Liver (tissue), 9 donors: ENCODE results near the gene CACNG4. TPM values are rescaled to one million over a fixed set of nuclear protein-coding genes. Genes with fewer than 3 reads are reported as not detected.

ENCODE experiments used
- DNase-seq: peaks from one replicate; pipeline ENCODE4 v3.0.0-alpha.2; 2017; ENCODE audit warnings: low spot score
- H3K27ac ChIP-seq, 2 donors: one replicate each; pipeline ENCODE4 v1.7.0; 2013; ENCODE audit warnings: inconsistent platforms in 2 of 2, low read length in 2 of 2, control low read depth in 1 of 2, low read depth in 1 of 2, mild to moderate bottlenecking in 1 of 2
- H3K27me3 ChIP-seq, 4 donors: one replicate each; pipeline versions ENCODE4 v1.6.1 to v1.7.0; 2013; ENCODE audit warnings: low read length in 3 of 4, inconsistent platforms in 1 of 4, mild to moderate bottlenecking in 1 of 4, moderate library complexity in 1 of 4; ENCODE audit not compliant: control insufficient read depth in 4 of 4, insufficient read depth in 4 of 4
- H3K36me3 ChIP-seq, 4 donors: one replicate each; pipeline versions ENCODE4 v1.6.1 to v1.7.0; 2013; ENCODE audit warnings: low read length in 3 of 4, mild to moderate bottlenecking in 3 of 4, low read depth in 1 of 4, moderate library complexity in 1 of 4; ENCODE audit not compliant: control insufficient read depth in 4 of 4, insufficient read depth in 3 of 4
- H3K4me1 ChIP-seq, 4 donors: one replicate each; pipeline versions ENCODE4 v1.6.1 to v1.7.0; 2013; ENCODE audit warnings: low read length in 3 of 4, mild to moderate bottlenecking in 3 of 4, moderate library complexity in 1 of 4; ENCODE audit not compliant: control insufficient read depth in 4 of 4, insufficient read depth in 4 of 4
- H3K4me3 ChIP-seq, 3 donors: one replicate each; pipeline versions ENCODE4 v1.6.1 to v1.7.0; 2013; ENCODE audit warnings: low read length in 3 of 3, control low read depth in 1 of 3, low read depth in 1 of 3, mild to moderate bottlenecking in 1 of 3
- H3K9ac ChIP-seq, 2 donors: one replicate each; pipeline ENCODE4 v1.7.0; 2013; ENCODE audit warnings: low read length in 2 of 2, mild to moderate bottlenecking in 2 of 2, moderate library complexity in 2 of 2, control low read depth in 1 of 2, low read depth in 1 of 2
- H3K9me3 ChIP-seq, 4 donors: one replicate each; pipeline versions ENCODE4 v1.6.1 to v1.7.0; 2013; ENCODE audit warnings: low read length in 3 of 4; ENCODE audit not compliant: control insufficient read depth in 4 of 4
- ATF3 ChIP-seq: IDR thresholded peaks from 2 replicates; pipeline ENCODE4 v1.6.1; 2016; ENCODE audit warnings: antibody characterized with exemption
- EGR1 ChIP-seq, 2 donors: IDR thresholded peaks; 2 replicates each; pipeline ENCODE4 v1.6.1; 2016 to 2018; ENCODE audit warnings: antibody characterized with exemption in 2 of 2, low read depth in 2 of 2
- FOXA1 ChIP-seq: IDR thresholded peaks from 2 replicates; pipeline ENCODE4 v1.6.1; 2016; ENCODE audit warnings: antibody characterized with exemption
- FOXA2 ChIP-seq: IDR thresholded peaks from 2 replicates; pipeline ENCODE4 v1.6.1; 2016; ENCODE audit warnings: antibody characterized with exemption
- HNF4A ChIP-seq, 2 donors: conservative IDR thresholded peaks; 2 replicates each; pipeline ENCODE4 v1.6.1; 2016; ENCODE audit warnings: antibody characterized with exemption in 2 of 2, mild to moderate bottlenecking in 2 of 2
- HNF4G ChIP-seq: IDR thresholded peaks from 2 replicates; pipeline ENCODE4 v1.6.1; 2016; ENCODE audit warnings: antibody characterized with exemption
- JUND ChIP-seq, 2 donors: IDR thresholded peaks; 2 replicates each; pipeline ENCODE4 v1.6.1; 2016; ENCODE audit warnings: antibody characterized with exemption in 2 of 2
- MAX ChIP-seq: IDR thresholded peaks from 2 replicates; pipeline ENCODE4 v1.6.1; 2016; ENCODE audit warnings: antibody characterized with exemption
- REST ChIP-seq: IDR thresholded peaks from 2 replicates; pipeline ENCODE4 v1.6.1; 2016; ENCODE audit warnings: antibody characterized with exemption, mild to moderate bottlenecking
- RXRA ChIP-seq, 2 donors: IDR thresholded peaks; 2 replicates each; pipeline ENCODE4 v1.6.1; 2017 to 2018; ENCODE audit warnings: antibody characterized with exemption in 2 of 2, mild to moderate bottlenecking in 1 of 2
- SP1 ChIP-seq: IDR thresholded peaks from 2 replicates; pipeline ENCODE4 v1.6.1; 2018; ENCODE audit warnings: antibody characterized with exemption, mild to moderate bottlenecking
- TAF1 ChIP-seq: conservative IDR thresholded peaks from 2 replicates; pipeline ENCODE4 v1.6.1; 2016; ENCODE audit warnings: antibody characterized with exemption, mild to moderate bottlenecking
- YY1 ChIP-seq: IDR thresholded peaks from 2 replicates; pipeline ENCODE4 v1.6.1; 2016; ENCODE audit warnings: antibody characterized with exemption, mild to moderate bottlenecking
- ZBTB33 ChIP-seq: IDR thresholded peaks from 2 replicates; pipeline ENCODE4 v1.6.1; 2016; ENCODE audit warnings: antibody characterized with exemption
- WGBS: extraction: QIAGEN DNeasy Blood & Tissue Kit; methylation state at CpG from one replicate; pipeline ENCODE4 v1.1.7; 2013; 5-methylcytosine and 5-hydroxymethylcytosine counted together
- polyA plus RNA-seq, 2 donors: library from polyadenylated mRNA; stranded (reverse) in 1 of 2; unstranded in 1 of 2; fragments of 200-250 nt in 1 of 2; fragments of >200 nt in 1 of 2; fragmentation: Nextera tagmentation in 1 of 2; extraction: Ambion mirVana in 1 of 2; gene quantifications; one replicate each; pipeline versions ENCODE4 v1.2.1 to v1.2.3, GENCODE V29; 2013 to 2015
- total RNA-seq, 2 donors: library from RNA; depleted of rRNA; stranded (reverse); fragments of >200 nt; gene quantifications; one replicate each; pipeline ENCODE4 v1.2.3, GENCODE V29; 2014
- donor health status: healthy.
- donor health status: healthy.
- donor health status: healthy.
- donor health status: healthy.
- donor health status: healthy.

Gene CACNG4
- total and polyA plus RNA-seq, 4 donors, result 0.02 to 0.09 (median 0.08) TPM; not detected in 1

GRCh38 chr17:66987059-66987616 lies 22.6 kb downstream of the CACNG4 start:
- H3K4me3 ChIP-seq, result no peak overlapping the region
- H3K27ac ChIP-seq, result no peak overlapping the region
- no peak overlapping the region for H3K9ac ChIP-seq
- H3K27me3 ChIP-seq, result peaks cover 0 to 3% (median 0%) of the 10 kb centered on the region in 4 donors
- no peaks in the 10 kb centered on the region for H3K4me1 ChIP-seq
- H3K36me3 ChIP-seq, result no peaks in the 10 kb centered on the region
- no peak for DNase-seq
- H3K9me3 ChIP-seq, result no peaks in the 10 kb centered on the region
- TF ChIP-seq RXRA (IDR thresholded peaks at IDR 0.05) (no peak), REST (no peak), ZBTB33 (no peak), ATF3 (no peak), SP1 (no peak), JUND (IDR thresholded peaks at IDR 0.05) (no peak), YY1 (no peak), FOXA1 (no peak), TAF1 (no peak), HNF4A (conservative IDR thresholded peaks at IDR 0.05) (no peak)
- WGBS, result 61% methylated on average over 2 of the region's 2 CpGs

- H3K36me3 ChIP-seq, result no peaks in the 10 kb centered on the region
- peaks cover 0 to 3% (median 0%) of the 10 kb centered on the region in 4 donors for H3K27me3 ChIP-seq
These were observed 23.7 kb downstream of the CACNG4 start for GRCh38 chr17:66988069-66988798.

More at GRCh38 chr17:66988069-66988798, 23.7 kb downstream of the CACNG4 start:
- H3K4me3 ChIP-seq, result no peak overlapping the region
- H3K9ac ChIP-seq, result no peak overlapping the region
- H3K4me1 ChIP-seq, result no peaks in the 10 kb centered on the region
- no peaks in the 10 kb centered on the region for H3K9me3 ChIP-seq
- no peak for DNase-seq
- H3K27ac ChIP-seq, result no peak overlapping the region
- TF ChIP-seq FOXA1, result no peak
- no peak for TF ChIP-seq MAX
- TF ChIP-seq ZBTB33, result no peak
- TF ChIP-seq EGR1 (IDR thresholded peaks at IDR 0.05; ENCODE audit: low read depth in 2 of 2), result no peak
- TF ChIP-seq JUND (IDR thresholded peaks at IDR 0.05), result no peak
- TF ChIP-seq HNF4G, result no peak
- TF ChIP-seq FOXA2, result no peak
- no peak for TF ChIP-seq HNF4A (conservative IDR thresholded peaks at IDR 0.05)
- WGBS, result 76% methylated on average over 23 of the region's 23 CpGs
